Hematopoietic multipotent progenitor cell treated with erythropoietin and hydrocortisone succinate and interleukin-3 and kit ligand, for 4 days (in vitro differentiated cells): ENCODE data around the gene SMAD1.
A peak's percentile ranks its signal among the peaks of the same experiment; 100 is the strongest.
"Not testable (repeated sequence)": the region's sequence is repeated elsewhere in the genome, so short reads cannot be mapped to it uniquely, and the experiment has no call there.

Experiments used
- DNase-seq: peaks from one replicate; pipeline ENCODE4 v3.0.0-alpha.2; 2015

SMAD1 gene

DNA sequence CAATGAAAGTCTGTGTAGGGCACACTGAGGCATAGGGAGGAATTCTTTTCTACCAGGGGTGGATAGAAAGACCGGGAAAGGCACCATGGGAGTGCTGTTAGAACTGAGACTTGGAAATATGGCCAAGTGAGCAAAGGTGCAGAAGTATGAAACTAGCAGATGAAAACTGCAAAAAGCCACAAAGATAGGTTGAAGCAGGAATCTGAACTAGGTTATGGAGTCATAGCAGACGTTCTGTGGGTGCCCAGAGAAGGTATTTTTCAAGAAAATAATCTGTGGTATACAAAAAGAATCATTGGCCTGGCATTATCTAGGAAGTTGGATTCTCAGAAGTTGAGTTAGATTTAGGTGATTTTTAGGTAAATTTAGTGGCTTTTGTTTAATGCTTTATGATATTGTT is 48.5 kb downstream of the SMAD1 start:
- DNase-seq: no peak

DNA sequence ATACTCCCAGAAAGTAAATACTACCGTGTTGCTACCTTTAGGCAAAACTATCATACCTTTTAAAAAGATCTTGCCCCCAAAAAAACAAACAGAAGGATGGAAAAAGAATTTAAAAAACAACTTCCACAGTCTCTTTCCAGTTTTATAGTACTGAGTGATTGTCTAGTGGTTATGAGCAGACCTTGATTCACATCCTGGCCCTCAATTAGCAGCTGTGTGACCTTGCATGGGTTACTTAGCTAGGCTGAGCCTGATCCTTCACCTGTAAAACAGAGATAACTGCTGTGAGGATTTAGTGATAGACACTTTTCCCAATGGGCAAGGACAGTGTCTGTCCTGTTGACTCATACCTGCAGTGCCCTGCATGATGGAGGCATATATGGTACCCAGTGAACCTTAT is 49.0 kb downstream of the SMAD1 start:
- no peak for DNase-seq

DNA sequence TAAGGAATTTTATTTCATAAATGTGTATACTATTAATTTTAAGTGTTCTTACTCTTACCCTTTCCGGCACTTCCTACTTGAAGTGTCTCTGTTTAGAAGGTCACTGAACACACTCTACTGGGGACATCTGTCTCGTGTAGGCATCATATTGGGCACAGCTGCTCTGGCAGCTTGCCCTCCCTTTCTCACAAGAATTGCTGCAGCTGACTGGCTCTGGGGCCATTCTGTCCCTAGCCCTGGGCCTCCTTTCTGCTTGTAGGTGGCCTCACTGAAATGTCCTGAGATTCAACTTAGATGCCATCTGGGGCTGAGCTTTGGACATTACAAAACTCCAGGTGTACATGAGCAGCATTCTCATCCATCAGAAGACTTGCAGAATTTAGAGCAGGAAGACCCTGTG is 49.6 kb downstream of the SMAD1 start:
- DNase-seq: no peak

DNA sequence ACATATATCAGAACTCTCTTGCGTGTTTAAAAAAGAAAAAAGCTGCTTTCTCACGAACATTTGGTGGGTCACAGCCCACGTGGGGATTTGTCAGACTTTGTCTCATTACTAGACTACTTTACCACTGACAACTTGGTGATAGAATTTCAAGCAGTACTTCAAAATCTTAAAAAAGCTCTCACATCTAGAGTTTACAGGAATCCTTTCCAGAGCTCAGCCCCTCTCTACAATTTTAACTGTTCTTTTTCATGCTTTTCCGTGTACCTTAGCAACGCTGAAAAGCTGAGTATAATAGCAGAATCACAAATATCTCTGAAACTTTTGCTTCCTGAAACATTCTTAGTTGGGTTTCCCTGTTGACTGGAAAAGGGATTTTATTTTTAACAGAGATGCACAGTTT is 50.2 kb downstream of the SMAD1 start:
- no peak for DNase-seq

DNA sequence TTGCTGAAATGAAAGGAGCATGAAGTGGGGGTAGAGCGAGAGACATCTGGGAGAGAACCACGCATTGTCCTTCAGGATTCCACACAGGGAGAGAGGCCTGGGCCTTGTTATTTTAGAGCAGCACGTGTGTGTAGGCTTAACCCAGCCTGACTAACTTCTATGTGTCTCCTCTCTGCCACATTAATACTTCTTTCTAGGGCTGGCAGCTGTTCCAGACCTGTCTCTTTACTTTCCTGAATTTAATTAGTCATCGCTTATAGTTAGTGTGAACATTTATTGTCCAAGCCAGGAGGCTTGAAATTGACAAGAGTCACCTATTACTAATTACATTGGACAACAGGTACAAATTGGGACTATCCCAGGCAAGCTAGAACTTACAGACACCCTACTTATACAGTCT is 51.3 kb downstream of the SMAD1 start:
- DNase-seq: no peak

DNA sequence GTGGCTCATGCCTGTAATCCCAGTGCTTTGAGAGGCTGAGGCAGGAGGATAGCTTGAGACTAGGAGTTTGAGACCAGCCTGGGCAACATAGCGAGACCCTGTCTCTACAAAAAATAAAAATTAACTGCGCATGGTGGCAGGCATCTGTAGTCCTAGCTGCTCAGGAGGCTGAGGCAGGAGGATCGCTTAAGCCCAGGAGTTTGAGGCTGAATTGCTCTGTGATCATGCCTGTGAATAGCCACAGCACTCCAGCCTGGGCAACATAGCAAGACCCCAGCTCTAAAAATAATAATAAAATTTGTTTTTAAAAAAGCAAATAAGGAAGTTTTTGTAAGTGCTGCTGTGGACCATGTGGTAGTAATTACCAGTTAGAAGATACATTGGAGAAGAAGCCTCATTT is 51.8 kb downstream of the SMAD1 start:
- not testable (repeated sequence) for DNase-seq

DNA sequence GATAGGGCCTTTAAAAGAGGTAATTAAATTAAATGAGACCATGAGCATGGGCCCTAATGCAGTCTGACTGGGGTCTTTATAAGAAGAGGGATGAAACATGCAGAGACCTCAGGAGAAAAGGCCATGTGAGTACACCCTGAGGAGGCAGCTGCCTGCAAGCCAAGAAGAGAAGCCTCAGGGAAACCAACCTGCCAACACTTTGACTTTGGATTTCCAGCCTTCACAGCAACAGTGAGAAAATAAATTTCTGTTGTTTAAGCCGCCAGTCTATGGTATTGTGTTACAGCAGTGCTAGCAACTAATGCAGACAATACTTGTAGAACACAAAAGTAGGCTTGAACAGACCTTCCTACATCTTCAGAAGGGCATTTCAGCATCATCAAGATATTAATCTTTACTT is 52.3 kb downstream of the SMAD1 start:
- DNase-seq: no peak

DNA sequence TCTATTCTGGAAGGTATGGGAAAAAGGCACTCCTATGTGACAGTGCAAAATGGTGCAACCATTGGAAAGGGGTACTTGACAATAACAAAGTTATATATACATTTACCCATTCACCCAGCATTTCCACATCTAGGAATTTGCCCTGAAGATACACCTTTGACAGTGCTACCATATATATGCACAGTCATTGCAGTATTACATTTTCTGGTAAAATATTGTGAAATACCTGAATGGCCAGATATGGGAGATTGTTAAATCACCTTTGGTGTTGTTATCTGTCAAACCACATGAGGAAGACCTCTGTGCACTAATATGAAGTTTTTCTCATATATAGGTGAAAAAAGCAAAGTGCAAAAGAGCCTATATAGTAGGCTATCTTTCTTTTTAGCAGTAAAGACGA is 53.5 kb downstream of the SMAD1 start:
- DNase-seq: no peak

DNA sequence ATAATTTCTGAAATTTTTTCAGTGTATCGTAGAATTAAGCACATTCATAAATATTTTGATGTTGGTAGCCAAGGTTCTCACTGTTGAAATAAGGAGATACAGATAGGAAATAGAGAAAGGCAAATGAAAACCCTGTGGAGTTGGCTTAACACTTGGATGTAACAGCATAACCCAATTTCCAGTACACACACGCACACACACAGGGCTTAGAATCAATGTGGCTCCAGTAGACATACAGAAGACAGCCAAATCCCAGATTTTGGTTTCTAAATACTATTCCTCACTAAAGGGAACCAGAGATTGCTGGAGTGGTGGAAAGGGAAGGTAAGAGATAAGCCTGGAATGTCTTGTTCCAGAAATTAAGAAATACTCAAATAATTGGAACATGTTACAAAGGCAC is 54.4 kb downstream of the SMAD1 start:
- DNase-seq: no peak

DNA sequence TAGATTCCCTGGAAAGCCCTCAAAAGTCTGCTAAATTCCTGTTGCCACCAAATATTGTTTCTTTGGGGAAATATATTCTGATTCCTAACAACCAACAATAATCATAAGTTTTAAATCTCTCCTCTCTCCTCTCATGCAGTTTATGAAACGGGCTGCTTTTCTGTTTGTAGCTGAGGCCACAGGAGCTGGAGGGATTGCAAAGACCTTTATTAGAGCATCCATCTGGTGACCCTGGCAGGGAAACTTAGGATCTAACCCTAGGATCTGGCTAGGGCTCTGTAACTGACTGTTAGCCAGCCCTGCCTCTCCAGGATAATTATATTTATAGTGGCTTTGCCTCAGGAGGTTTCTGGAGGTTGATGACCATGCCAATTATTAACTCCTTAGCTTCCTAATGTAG is 56.9 kb downstream of the SMAD1 start:
- DNase-seq: no peak

DNA sequence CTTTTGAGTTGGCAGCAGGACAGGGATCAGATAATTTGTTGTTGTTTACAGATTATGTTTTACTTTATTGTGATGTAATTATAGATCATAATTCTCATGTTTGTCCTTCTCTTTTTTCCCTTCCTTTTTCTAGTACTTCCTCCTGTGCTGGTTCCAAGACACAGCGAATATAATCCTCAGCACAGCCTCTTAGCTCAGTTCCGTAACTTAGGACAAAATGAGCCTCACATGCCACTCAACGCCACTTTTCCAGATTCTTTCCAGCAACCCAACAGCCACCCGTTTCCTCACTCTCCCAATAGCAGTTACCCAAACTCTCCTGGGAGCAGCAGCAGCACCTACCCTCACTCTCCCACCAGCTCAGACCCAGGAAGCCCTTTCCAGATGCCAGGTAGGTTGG is 58.0 kb downstream of the SMAD1 start:
- no peak for DNase-seq

DNA sequence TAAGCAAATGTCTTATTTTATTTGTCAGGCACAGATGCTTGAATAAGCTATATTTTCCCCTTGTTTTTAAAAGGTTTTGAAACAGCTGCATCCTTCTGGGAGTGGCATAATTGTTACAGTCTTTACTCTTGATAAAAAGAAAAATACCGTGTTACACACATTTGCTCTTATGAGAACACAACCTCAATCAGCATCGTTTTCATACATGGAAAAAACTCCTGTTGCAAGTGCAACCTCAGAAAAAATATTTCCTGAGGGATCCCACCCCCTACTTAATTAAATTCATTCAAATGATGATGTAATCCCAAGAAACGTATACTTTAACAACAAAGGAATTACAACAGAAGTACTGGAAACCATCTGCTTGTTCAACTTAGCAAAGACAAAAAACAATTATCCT is 58.6 kb downstream of the SMAD1 start:
- no peak for DNase-seq

DNA sequence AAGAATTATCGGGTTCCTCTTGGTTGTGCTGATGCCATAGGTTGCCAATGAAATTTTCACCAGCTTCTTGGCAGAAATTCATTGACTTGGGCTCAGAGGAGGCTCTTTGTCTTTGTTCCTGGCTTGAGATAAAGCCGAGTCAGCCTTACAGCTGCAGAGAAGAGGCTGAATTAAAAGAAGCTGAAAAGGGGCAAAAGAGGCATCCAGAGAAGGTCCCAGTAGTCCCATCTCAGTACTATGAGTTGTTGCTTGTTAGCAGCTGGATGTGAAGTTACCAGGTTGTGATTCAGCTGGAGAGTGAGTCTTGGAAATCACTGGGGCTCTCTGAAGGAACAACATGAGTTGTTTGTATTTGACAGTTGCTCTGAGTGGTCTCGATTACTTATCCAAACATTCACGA is 59.7 kb downstream of the SMAD1 start:
- DNase-seq: no peak

DNA sequence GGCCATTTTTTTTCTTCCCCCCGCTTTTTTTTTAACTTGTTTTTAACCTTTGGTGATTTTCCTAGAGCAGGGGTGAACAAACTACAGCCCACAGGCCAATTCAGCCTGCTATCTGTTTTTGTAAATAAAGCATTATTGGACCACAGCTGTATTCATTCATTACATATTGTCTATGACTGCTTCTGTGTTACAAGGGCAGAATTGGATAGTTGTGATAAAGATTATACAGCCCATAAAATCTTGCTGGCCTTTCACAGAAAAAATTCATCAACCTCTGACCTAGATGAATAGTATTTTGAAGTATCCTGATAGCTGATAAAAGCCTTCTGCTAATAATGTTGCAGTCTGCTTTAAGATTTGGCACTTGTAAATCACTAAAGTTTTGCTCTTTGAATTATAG is 63.4 kb downstream of the SMAD1 start:
- DNase-seq: no peak

DNA sequence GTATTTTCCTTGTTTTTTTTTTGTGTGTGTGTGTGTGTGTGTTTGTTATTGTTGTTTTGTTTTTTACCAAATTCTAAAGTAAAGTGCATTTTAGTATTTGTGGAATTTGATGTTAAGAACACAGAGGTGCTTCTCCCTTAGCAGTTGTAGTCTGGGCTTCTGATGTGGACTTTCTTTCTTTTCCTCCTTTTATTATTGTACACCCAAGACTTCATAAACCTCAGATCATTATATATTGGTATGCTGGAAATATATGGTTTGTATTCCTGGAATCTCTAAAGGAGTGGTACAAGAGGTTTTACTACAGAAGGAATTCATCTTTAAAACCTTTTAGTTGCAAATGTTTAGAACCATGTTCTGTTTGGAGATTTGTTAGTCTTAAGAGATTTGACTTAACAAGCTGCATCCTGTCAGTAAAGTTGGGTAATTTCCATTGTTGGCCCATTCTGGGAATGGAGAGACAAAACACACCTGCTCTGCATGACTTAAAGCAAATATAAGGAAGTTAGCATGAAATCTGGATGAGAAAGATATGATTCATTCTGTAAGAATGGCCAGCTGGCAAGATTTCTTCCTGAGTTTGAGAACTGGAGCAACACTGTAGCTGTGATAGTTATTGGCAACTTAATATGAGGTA is 64.0 kb downstream of the SMAD1 start:
- DNase-seq: peak; percentile 61

DNA sequence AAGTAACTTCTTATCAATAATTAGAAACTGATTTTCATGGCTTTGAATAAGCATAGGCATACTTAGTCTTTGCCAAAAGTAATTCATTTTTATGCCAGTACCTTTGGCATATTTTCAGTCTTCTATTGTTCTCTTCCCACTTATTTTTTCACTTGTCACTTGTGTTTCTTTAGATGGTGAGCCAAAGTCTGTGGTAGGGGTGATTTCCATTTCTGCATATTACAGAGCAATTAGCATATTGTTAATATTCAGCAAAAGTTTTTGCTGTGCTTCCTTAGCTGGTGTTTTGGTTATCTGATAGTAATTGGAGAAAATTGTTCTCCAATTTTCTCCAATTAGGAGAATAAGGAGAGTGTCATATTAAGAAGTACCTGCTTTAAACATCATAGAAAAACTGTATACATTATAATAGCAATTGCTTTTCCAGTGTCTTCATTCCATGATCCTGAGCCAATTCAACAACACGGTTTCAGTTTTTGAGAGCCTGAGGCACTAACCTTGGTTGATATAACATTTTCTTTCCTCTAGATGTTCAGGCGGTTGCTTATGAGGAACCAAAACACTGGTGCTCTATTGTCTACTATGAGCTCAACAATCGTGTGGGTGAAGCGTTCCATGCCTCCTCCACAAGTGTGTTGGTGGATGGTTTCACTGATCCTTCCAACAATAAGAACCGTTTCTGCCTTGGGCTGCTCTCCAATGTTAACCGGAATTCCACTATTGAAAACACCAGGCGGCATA is 64.7 kb downstream of the SMAD1 start:
- DNase-seq: no peak

DNA sequence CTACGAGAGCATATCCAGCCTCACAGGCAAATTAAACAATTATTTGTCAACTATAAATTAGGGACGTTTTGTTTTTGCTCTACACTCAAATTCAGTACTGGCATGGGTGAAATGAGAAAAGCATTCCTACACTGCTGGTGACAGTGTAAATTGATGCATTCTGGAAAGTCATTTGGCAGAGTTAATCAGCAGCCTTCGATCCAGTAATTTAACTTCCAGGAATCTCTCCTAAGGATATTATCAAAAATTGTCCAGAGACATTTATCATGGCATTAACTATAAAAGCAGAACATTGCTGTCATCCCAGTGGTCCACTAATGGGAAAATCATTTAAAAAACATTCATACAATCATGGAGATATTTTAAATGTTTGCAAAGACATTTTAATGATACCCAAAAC is 70.0 kb downstream of the SMAD1 start:
- no peak for DNase-seq

DNA sequence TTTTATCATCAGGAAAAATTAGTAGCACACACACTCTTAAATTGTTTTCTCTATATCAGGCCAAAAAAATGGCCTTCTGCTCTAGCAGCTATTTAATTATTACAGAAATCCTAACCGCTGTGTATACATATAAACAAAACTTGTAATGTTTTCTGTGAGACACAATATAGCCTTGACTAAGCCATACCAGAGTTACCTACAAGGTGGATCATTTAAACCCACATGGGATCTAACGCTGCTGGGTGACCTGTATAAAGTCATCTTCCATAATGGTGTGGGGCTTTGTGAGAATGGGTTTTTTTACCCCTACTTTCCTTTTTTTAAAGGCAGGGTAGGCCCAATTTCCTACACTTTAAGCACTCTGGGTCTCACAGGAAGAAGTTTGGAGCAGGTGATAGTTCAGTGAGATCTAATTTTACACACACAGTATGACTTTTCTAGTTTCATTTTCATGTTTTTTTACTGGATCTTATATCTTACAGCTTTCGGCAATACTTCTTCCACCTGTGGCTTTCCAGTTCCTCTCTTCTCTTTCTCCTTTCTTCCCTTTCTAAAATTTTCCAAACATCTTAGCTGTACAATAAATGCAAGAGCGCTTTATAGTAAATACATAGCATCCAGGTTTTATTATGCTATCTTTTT is 70.6 kb downstream of the SMAD1 start:
- DNase-seq: no peak

DNA sequence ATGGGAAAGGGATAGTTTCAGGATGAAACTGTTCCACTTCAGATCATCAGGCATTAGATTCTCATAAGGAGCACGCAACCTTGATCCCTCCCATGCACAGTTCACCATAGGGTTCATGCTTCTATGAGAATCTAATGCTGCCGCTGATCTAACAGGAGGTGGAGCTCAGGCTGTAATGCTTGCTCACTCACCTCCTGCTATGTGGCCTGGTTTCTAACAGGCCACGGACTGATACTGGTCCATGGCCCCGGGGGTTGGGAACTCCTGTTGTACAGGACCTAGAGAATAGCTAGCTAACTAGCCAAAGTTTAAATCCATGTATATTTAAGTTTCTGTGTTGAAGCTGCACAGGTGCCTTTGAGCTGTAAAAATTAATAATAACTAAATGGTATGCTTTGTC is 71.7 kb downstream of the SMAD1 start:
- no peak for DNase-seq

DNA sequence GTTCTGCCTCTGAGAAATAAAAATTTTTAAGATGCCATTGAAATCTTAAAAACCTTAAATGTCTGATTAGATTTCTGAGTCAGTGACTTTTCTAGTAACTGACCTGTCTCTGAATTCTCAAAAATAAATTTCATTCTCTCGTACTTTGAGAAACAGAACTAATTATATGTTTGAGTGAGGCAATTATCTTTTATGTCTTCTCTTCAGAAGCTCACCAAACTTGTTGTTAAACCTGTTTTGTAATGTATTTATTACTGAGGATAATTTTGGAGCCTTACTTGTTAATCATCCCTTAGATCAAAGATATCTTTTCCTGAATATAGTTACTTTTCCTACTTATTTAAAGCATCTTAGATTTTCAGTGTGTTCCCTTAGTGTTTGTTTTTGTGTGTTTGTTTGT is 73.0 kb downstream of the SMAD1 start:
- no peak for DNase-seq

DNA sequence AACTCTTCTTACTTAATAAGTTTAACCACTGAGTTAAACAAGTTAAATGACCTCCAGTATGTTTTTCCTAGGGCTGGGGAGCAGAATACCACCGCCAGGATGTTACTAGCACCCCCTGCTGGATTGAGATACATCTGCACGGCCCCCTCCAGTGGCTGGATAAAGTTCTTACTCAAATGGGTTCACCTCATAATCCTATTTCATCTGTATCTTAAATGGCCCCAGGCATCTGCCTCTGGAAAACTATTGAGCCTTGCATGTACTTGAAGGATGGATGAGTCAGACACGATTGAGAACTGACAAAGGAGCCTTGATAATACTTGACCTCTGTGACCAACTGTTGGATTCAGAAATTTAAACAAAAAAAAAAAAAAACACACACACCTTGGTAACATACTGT is 76.1 kb downstream of the SMAD1 start:
- peak; percentile 88 for DNase-seq

DNA sequence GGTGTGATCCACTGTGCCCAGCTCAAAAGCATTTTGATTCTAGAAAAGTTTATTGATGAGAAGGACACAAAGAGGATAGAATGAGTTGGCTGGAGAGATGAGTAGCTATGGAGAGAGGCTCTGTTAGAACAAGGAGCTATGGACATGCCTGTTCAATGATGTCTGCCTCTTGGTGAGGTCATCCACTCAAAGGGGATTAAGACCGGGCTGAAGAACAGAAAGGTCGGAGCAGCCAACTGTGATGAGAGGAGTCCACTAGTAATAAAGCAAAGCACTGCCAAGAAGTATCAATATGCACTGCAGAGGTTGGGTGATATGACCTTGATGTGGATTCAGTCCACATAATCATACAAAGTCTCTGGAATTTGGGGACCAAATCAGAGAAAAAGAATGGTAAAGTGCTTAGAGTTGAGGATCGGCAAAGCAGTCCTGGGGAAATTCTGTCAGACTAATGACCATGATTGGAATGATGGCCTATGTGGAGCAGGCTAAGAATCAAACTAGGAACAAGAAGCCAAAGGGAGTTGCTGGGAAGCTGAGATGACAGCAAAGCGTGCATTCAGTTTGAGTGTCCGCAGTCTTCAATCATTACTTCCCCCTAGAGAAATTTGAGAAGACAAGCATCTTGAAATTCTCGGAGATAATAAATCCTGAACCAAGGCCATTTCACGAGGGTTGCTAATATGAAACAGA is 81.8 kb downstream of the SMAD1 start:
- DNase-seq: no peak

DNA sequence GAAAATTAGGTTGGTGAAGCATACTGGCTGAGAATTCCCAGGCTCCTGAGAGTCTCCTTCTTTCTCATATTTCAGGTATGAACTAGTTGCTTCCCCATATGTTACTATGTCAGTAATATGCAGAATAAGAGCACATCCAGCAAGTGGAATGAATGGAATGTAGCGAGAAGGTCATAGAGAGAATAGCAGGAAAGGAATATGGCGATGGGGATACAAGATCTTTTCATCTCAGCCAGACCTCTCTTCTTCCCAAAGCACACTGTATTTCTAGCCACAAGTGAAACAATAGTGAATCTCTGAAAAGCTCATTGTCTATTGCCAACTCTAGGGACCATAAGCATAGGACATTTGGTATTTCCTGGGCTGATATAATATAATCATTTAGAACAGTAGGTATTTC is 82.9 kb downstream of the SMAD1 start:
- DNase-seq: no peak

DNA sequence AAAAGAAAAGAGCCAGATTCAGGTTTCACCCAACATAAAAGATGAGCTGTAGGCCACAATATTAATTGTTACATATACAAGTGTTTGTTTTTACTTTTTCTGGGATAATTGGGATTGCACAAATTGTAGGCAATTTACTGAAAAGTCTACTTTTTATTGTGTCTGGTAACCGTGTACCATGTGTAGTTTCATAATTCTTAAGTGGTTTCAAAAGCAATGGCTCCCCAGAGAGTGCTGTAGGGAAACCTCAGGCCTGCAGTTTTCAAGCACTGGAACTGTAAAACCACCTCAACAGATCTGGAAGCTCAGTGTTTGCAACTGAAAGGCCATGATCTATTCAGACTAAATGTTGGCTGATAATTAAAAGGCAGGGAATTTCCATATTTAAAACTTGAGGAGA is 83.7 kb downstream of the SMAD1 start:
- no peak for DNase-seq
